CD8-positive, alpha-beta memory T cell (primary cell): ENCODE data around the gene VWA3B. TPM values are rescaled to one million over a fixed set of nuclear protein-coding genes. Genes with fewer than 3 reads are reported as not detected.
"Not testable (repeated sequence)": the region's sequence is repeated elsewhere in the genome, so short reads cannot be mapped to it uniquely, and the experiment has no call there.

ENCODE experiments used
- CTCF ChIA-PET: fragments of 350-600 bp; sonication (Branson Sonifier 250); formaldehyde crosslinking; loops from one replicate; lab custom pipeline; 2021; ENCODE audit warnings: antibody characterized with exemption; lab: Charles Lee
- POLR2A ChIA-PET: fragments of 350-600 bp; sonication (Branson Sonifier 250); formaldehyde crosslinking; loops from one replicate; lab custom pipeline; 2021; ENCODE audit warnings: antibody characterized with exemption; lab: Charles Lee
- DNase-seq, 5 donors: peaks; one replicate each; pipeline versions ENCODE4 v3.0.0 to v3.0.0-alpha.2; 2020 to 2022; ENCODE audit warnings: mixed read lengths in 1 of 5
- H3K27ac ChIP-seq: one replicate; pipeline ENCODE4 v1.7.0; 2013; ENCODE audit warnings: low read depth, mild to moderate bottlenecking, low read length, moderate library complexity
- H3K27me3 ChIP-seq: 2 replicates; pipeline ENCODE4 v1.7.0; 2013; ENCODE audit warnings: low read length, mild to moderate bottlenecking; ENCODE audit not compliant: insufficient read depth, poor library complexity, severe bottlenecking
- H3K36me3 ChIP-seq: 2 replicates; pipeline ENCODE4 v1.7.0; 2013; ENCODE audit warnings: mild to moderate bottlenecking, low read length, moderate library complexity; ENCODE audit not compliant: insufficient read depth
- H3K4me1 ChIP-seq: 2 replicates; pipeline ENCODE4 v1.7.0; 2013; ENCODE audit warnings: mild to moderate bottlenecking, low read length, moderate library complexity; ENCODE audit not compliant: insufficient read depth
- H3K4me3 ChIP-seq: 2 replicates; pipeline ENCODE4 v1.7.0; 2013; ENCODE audit warnings: mild to moderate bottlenecking, low read length
- H3K9me3 ChIP-seq: 2 replicates; pipeline ENCODE4 v1.7.0; 2013; ENCODE audit warnings: mild to moderate bottlenecking, low read length
- H3K27ac Mint-ChIP-seq, 8 donors: one replicate each; pipeline ENCODE4 v1.8.0; 2020 to 2021; ENCODE audit warnings: mixed read lengths in 8 of 8, mild to moderate bottlenecking in 6 of 8, inconsistent platforms in 3 of 8, moderate library complexity in 3 of 8
- H3K27me3 Mint-ChIP-seq, 2 donors: one replicate each; pipeline ENCODE4 v1.8.0; 2020 to 2021; ENCODE audit warnings: mixed read lengths in 2 of 2, mild to moderate bottlenecking in 1 of 2, moderate library complexity in 1 of 2
- H3K36me3 Mint-ChIP-seq, 3 donors: one replicate each; pipeline ENCODE4 v1.8.0; 2020 to 2021; ENCODE audit warnings: mixed read lengths in 3 of 3, inconsistent platforms in 1 of 3, mild to moderate bottlenecking in 1 of 3
- H3K4me1 Mint-ChIP-seq, 3 donors: one replicate each; pipeline ENCODE4 v1.8.0; 2020 to 2021; ENCODE audit warnings: mixed read lengths in 3 of 3, inconsistent platforms in 1 of 3, mild to moderate bottlenecking in 1 of 3
- H3K4me3 Mint-ChIP-seq, 7 donors: one replicate each; pipeline ENCODE4 v1.8.0; 2020 to 2021; ENCODE audit warnings: mixed read lengths in 7 of 7, mild to moderate bottlenecking in 6 of 7, moderate library complexity in 4 of 7, inconsistent platforms in 2 of 7
- H3K9me3 Mint-ChIP-seq, 5 donors: one replicate each; pipeline ENCODE4 v1.8.0; 2020 to 2022; ENCODE audit warnings: mixed read lengths in 5 of 5, mild to moderate bottlenecking in 3 of 5, moderate library complexity in 2 of 5, inconsistent platforms in 1 of 5
- polyA plus RNA-seq: library from polyadenylated mRNA; unstranded; fragments of 300-500 nt; fragmentation: Illumina TruSeq; gene quantifications from one replicate; pipeline ENCODE4 v1.2.3, GENCODE V29; 2021
- total RNA-seq, 2 experiments: library from RNA; stranded (reverse); gene quantifications; one replicate each; pipeline ENCODE4 v1.2.3, GENCODE V29; 2021

Gene VWA3B
- total and polyA plus RNA-seq, 3 experiments from 2014 or later: not detected

DNA sequence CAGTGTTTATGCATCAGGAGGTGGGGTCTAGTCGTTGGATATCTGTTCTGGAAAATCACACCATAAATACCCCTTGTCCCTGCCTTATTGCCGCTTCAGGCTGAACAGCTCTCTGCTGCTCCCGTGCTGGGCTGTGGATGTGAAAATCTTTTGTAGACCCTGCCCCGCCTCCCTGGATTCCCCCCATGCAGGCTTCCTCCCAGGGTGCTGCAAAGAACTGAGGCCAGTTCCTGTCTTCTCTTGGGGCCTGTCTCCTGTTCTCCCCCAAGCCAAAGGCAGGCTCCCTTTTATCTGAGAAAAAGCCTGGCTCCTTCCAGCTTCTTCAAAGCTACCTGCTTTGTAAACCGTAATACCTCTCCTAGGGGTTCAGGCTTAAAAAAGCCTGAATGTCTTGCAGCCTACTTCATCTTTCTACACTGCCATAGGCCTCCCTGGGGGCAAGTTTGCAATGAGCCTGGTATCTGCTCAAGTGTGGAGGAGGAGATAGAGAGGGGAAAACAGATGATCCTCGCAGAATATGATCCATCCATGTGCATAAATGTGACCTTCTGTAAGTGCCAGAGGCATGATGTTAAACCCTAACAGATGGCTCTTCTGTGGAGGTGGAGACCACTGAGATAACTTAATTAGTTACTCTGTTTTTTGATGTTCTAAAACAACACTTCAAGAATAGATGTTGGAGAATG lies 55.3 kb downstream of the VWA3B start:
- peaks cover 2 to 15% of the 10 kb centered on the region in 2 donors for H3K27me3 Mint-ChIP-seq
- H3K27ac ChIP-seq: no peak overlapping the region
- POLR2A ChIA-PET: no interaction called here
- H3K4me3 Mint-ChIP-seq: no peak overlapping the region
- peaks cover 0 to 6% (median 3%) of the 10 kb centered on the region in 5 donors for H3K9me3 Mint-ChIP-seq
- CTCF ChIA-PET: no interaction called here
- no peak for DNase-seq
- no peaks in the 10 kb centered on the region for H3K27me3 ChIP-seq
- H3K4me1 Mint-ChIP-seq: no peaks in the 10 kb centered on the region
- no peaks in the 10 kb centered on the region for H3K36me3 Mint-ChIP-seq
- no peak overlapping the region for H3K27ac Mint-ChIP-seq
- H3K9me3 ChIP-seq: no peaks in the 10 kb centered on the region
- no peaks in the 10 kb centered on the region for H3K4me1 ChIP-seq
- H3K4me3 ChIP-seq: no peak overlapping the region
- no peaks in the 10 kb centered on the region for H3K36me3 ChIP-seq

DNA sequence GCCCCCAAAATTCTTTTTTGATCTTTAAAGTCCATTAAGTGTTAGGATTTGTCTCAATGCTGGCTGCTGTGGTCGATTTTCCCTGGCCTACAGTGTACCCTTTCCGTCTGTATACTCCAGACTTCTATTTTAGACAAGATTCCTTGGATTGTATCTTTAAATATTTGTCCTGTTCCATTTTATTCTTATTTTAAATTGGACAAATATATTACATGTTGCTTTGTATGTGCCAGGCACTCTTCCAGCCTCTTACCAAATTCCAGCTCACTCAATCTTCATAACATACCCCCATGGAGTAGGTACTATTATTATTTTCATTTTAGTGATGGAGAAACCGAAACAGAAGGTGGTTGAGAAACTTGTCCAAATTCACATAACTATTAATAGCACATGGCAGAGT lies 58.1 kb downstream of the VWA3B start:
- Mint-ChIP-seq H3K9me3 (peaks cover 0 to 9% (median 6%) of the 10 kb centered on the region in 5 donors), H3K27ac (no peak overlapping the region), H3K4me1 (peaks cover 3 to 12% (median 9%) of the 10 kb centered on the region in 3 donors), H3K4me3 (no peak overlapping the region), H3K36me3 (no peaks in the 10 kb centered on the region), H3K27me3 (peaks cover 4 to 14% of the 10 kb centered on the region in 2 donors)
- no peak for DNase-seq
- no peak overlapping the region for H3K4me3 ChIP-seq
- no peak overlapping the region for H3K27ac ChIP-seq
- H3K36me3 ChIP-seq: no peaks in the 10 kb centered on the region
- POLR2A ChIA-PET: no interaction called here
- H3K9me3 ChIP-seq: no peaks in the 10 kb centered on the region
- no peaks in the 10 kb centered on the region for H3K27me3 ChIP-seq
- no peaks in the 10 kb centered on the region for H3K4me1 ChIP-seq
- CTCF ChIA-PET: no interaction called here

DNA sequence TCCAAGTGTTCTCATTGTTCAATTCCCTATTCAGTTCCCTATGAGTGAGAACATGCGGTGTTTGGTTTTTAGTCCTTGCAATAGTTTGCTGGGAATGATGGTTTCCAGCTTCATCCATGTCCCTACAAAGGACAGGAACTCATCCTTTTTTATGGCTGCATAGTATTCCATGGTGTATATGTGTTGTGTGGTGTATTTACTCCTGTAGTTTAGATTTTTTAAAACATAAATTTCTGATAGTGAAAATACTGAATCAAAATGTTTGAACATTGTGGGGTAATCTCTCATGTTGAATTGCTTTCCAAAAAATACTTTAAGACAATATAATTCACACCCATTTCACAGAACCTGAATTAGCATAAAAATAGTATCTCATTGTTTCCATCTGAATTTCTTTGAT lies 60.9 kb downstream of the VWA3B start:
- H3K9me3 Mint-ChIP-seq, H3K4me3 ChIP-seq, H3K36me3 ChIP-seq, H3K9me3 ChIP-seq, H3K4me3 Mint-ChIP-seq, H3K36me3 Mint-ChIP-seq, POLR2A ChIA-PET, H3K4me1 ChIP-seq, H3K27ac ChIP-seq, CTCF ChIA-PET, H3K27me3 ChIP-seq, H3K27ac Mint-ChIP-seq, DNase-seq: not testable (repeated sequence)
- peaks cover 2 to 14% of the 10 kb centered on the region in 2 donors for H3K27me3 Mint-ChIP-seq
- peaks cover 3 to 14% (median 14%) of the 10 kb centered on the region in 3 donors for H3K4me1 Mint-ChIP-seq

DNA sequence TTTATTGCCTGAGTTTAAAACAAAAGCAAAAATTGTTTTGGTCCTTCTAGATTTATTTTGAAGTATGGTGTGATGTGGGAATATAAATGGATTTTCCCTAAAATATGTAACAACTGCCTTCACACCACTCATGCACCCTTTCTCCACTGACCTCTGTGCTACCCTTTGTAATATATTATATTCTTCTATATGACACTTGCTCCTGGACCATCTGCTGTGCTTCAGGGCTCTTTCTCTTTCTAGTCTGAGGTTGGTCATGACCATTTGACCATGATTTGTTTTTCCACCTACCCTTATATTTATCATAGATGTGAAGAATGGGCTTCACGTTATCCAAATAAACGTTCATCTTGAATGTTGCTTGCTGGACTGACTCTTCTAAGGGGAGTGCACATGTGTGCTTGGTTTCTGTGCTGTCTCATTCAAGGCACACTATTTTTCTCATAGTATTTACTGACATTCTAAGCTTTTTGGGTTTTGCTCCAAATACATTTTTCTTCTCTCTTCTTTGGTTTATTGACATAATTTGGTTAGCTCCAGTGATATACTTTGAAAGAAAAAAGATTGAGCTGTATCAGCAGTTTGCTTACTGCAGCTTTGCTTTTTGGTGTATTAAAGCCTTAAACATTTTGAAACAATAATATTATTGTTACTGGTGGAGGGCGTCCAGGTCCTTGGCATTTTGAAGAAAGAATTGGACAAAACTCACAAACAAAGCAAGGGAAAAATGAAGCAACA lies 61.8 kb downstream of the VWA3B start:
- no peak overlapping the region for H3K27ac ChIP-seq
- peaks cover 3 to 14% (median 14%) of the 10 kb centered on the region in 3 donors for H3K4me1 Mint-ChIP-seq
- DNase-seq: no peak
- peaks cover 2 to 14% of the 10 kb centered on the region in 2 donors for H3K27me3 Mint-ChIP-seq
- ChIA-PET POLR2A (no interaction called here), CTCF (no interaction called here)
- H3K4me3 ChIP-seq: no peak overlapping the region
- peaks cover 0 to 7% (median 6%) of the 10 kb centered on the region in 5 donors for H3K9me3 Mint-ChIP-seq
- H3K9me3 ChIP-seq: no peaks in the 10 kb centered on the region
- H3K4me1 ChIP-seq: peaks cover 3% of the 10 kb centered on the region
- no peaks in the 10 kb centered on the region for H3K36me3 ChIP-seq
- H3K27ac Mint-ChIP-seq: no peak overlapping the region
- peak overlapping the region in 3 of 7 donors; percentile 32 to 60 (median 54) for H3K4me3 Mint-ChIP-seq
- H3K27me3 ChIP-seq: no peaks in the 10 kb centered on the region
- H3K36me3 Mint-ChIP-seq: no peaks in the 10 kb centered on the region

DNA sequence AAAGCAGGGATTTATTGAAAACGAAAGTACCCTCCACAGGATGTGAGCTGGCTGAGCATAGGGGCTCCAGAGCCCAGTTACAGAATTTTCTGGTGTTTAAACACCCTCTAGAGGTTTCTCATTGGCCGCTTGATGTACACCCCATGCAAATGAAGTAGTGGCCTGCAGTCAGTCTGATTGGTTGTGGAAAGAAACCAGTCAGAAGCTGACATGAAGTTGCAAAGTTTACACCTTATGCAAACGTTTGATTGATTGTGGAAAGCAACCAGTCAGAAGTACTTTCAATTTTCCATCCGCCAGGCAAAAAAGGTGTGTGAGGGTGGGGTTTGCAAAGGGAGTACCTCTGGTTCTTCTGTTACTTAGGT lies 62.3 kb downstream of the VWA3B start:
- peaks cover 4 to 17% of the 10 kb centered on the region in 2 donors for H3K27me3 Mint-ChIP-seq
- Histone ChIP-seq H3K27ac (no peak overlapping the region), H3K4me1 (peaks cover 3% of the 10 kb centered on the region), H3K4me3 (no peak overlapping the region), H3K36me3 (no peaks in the 10 kb centered on the region), H3K9me3 (no peaks in the 10 kb centered on the region), H3K27me3 (no peaks in the 10 kb centered on the region)
- peak overlapping the region in 2 of 8 donors; percentile 1 to 30 for H3K27ac Mint-ChIP-seq
- H3K4me1 Mint-ChIP-seq: peaks cover 3 to 14% (median 14%) of the 10 kb centered on the region in 3 donors
- peak overlapping the region in 5 of 7 donors; percentile 17 to 60 (median 46) for H3K4me3 Mint-ChIP-seq
- H3K9me3 Mint-ChIP-seq: peaks cover 0 to 7% (median 5%) of the 10 kb centered on the region in 5 donors
- ChIA-PET CTCF (no interaction called here), POLR2A (no interaction called here)
- no peaks in the 10 kb centered on the region for H3K36me3 Mint-ChIP-seq
- peak in 2 of 5 donors; percentile 25 to 45 for DNase-seq

DNA sequence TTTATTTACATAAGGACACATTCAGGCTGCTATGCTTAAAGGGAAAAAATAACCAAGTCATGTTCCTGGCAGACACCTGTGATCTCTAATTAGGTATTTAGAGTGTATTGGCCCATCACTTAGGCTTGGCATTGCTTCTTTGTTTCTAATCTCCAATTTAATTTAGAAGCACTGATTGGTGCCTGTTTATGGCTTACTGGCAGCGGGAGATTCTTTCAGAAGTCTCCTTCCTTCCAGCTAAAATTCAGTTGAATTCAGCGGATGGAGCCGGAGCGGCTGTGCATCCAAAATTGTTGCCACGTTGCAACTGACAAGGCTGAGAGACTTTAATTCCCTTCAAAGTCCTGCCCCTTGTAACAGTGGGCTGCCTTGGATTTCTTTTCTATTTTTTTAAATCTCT lies 66.5 kb downstream of the VWA3B start:
- no peaks in the 10 kb centered on the region for H3K9me3 ChIP-seq
- H3K27me3 ChIP-seq: no peaks in the 10 kb centered on the region
- DNase-seq: no peak
- H3K4me3 ChIP-seq: no peak overlapping the region
- no peak overlapping the region for H3K4me3 Mint-ChIP-seq
- no peaks in the 10 kb centered on the region for H3K36me3 ChIP-seq
- H3K4me1 Mint-ChIP-seq: peaks cover 3 to 14% (median 14%) of the 10 kb centered on the region in 3 donors
- peaks cover 16 to 37% of the 10 kb centered on the region in 2 donors for H3K27me3 Mint-ChIP-seq
- H3K4me1 ChIP-seq: peaks cover 3% of the 10 kb centered on the region
- peaks cover 0 to under 1% (median 0%) of the 10 kb centered on the region in 5 donors for H3K9me3 Mint-ChIP-seq
- no peaks in the 10 kb centered on the region for H3K36me3 Mint-ChIP-seq
- POLR2A ChIA-PET: no interaction called here
- H3K27ac ChIP-seq: no peak overlapping the region
- H3K27ac Mint-ChIP-seq: no peak overlapping the region
- CTCF ChIA-PET: no interaction called here

DNA sequence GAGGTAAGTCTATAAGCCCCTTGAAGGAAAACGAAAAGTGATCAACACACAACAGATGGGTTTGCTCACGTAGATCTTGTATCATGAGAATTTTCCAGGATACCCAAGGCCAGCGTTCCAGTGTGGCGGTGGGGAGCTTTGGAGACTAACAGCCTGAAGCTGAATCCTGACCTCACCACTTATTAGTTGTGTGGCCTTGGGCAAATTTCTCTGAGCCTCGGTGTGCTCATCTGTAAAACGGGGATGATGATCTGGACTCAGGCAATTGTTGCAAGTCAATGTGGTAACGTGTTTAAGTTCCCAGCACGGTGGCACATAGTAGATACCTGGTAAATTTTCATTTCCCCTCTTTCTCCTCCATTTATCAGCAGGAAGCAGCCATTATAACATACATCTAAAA lies 68.3 kb downstream of the VWA3B start:
- POLR2A ChIA-PET: no interaction called here
- H3K9me3 Mint-ChIP-seq: no peaks in the 10 kb centered on the region
- no peaks in the 10 kb centered on the region for H3K36me3 Mint-ChIP-seq

DNA sequence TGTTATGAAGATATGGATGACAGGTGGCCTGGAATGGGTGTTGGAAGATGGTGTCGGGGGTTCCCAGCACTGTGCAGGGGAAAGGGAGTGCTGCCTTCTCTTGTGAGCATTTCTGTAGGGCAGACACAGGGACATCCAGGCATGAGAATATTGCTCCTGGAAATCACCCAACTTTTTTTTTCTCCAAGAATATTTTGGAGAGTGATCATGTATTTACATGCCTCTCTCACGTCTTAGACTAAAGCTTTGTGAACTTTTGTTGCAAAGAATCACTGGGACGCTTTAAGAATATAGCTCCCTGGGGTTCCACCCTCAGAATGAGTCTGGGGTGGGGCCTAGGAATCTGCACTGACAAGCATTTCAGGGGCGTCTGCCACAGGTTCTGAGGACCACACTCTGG lies 68.7 kb downstream of the VWA3B start:
- Mint-ChIP-seq H3K4me3 (no peak overlapping the region), H3K4me1 (peaks cover 0 to 1% (median 0%) of the 10 kb centered on the region in 3 donors), H3K27ac (peak overlapping the region in 1 of 8 donors; percentile 15), H3K27me3 (peaks cover 20 to 50% of the 10 kb centered on the region in 2 donors), H3K9me3 (no peaks in the 10 kb centered on the region), H3K36me3 (no peaks in the 10 kb centered on the region)
- Histone ChIP-seq H3K4me1 (no peaks in the 10 kb centered on the region), H3K9me3 (no peaks in the 10 kb centered on the region), H3K27ac (no peak overlapping the region), H3K4me3 (no peak overlapping the region), H3K27me3 (no peaks in the 10 kb centered on the region), H3K36me3 (no peaks in the 10 kb centered on the region)
- CTCF ChIA-PET: no interaction called here
- POLR2A ChIA-PET: no interaction called here
- DNase-seq: no peak

More for the DNA sequence above, 68.3 kb downstream of the VWA3B start:
- no peak for DNase-seq
- H3K9me3 ChIP-seq: no peaks in the 10 kb centered on the region
- Mint-ChIP-seq H3K4me3 (no peak overlapping the region), H3K4me1 (peaks cover 0 to 3% (median under 1%) of the 10 kb centered on the region in 3 donors), H3K27me3 (peaks cover 17 to 47% of the 10 kb centered on the region in 2 donors), H3K27ac (peak overlapping the region in 1 of 8 donors; percentile 15)
- H3K4me3 ChIP-seq: no peak overlapping the region
- no peak overlapping the region for H3K27ac ChIP-seq
- CTCF ChIA-PET: no interaction called here
- H3K27me3 ChIP-seq: no peaks in the 10 kb centered on the region
- H3K4me1 ChIP-seq: peaks cover 3% of the 10 kb centered on the region
- H3K36me3 ChIP-seq: no peaks in the 10 kb centered on the region
